ENCODE data around the gene STYXL1.
"Not testable (repeated sequence)": the region's sequence is repeated elsewhere in the genome, so short reads cannot be mapped to it uniquely, and the experiment has no call there.

The STYXL1 gene

GRCh38 chr7:76029682-76030081 lies 18.1 kb downstream of the STYXL1 start:
- DNase-seq (ENCODE audit: low read depth), result not testable (repeated sequence)

- DNase-seq (ENCODE audit: low read depth), result no peak
These were observed 24.8 kb downstream of the STYXL1 start for GRCh38 chr7:76023002-76023401.

DNA sequence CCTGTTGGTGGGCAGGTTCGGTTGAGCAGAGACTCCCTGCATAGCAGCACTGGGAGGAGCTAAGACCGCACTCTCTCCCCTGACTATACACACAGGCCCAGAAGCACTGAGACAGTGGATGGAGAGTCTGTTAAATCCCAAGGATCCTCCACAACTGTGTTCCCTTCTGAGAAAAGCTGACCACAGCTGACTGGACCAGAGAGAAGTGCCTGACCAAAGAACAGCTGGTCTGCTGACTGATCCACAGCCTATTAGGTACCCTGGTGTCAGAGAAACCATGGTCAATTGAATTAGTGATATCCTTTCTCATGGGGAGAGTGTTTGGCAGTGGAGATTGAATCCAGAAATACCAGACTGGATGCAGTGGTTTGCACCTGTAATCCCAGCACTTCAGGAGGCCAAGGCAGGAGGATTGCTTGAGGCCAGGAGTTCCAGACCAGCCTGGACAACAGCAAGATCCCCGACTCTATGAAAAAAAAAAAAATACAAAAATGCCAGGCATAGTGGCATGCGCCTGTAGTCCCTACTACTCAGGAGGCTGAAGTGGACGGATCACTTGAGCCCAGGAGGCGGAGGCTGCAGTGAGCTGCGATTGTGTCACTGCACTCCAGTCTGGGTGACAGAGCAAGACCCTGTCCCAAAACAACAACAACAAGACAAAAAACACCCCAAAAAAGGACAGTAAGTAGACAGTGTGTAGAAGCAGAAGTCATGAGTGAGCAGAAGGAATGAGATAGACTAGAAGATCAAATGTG lies 25.6 kb downstream of the STYXL1 start:
- DNase-seq (ENCODE audit: low read depth), result no peak

DNA sequence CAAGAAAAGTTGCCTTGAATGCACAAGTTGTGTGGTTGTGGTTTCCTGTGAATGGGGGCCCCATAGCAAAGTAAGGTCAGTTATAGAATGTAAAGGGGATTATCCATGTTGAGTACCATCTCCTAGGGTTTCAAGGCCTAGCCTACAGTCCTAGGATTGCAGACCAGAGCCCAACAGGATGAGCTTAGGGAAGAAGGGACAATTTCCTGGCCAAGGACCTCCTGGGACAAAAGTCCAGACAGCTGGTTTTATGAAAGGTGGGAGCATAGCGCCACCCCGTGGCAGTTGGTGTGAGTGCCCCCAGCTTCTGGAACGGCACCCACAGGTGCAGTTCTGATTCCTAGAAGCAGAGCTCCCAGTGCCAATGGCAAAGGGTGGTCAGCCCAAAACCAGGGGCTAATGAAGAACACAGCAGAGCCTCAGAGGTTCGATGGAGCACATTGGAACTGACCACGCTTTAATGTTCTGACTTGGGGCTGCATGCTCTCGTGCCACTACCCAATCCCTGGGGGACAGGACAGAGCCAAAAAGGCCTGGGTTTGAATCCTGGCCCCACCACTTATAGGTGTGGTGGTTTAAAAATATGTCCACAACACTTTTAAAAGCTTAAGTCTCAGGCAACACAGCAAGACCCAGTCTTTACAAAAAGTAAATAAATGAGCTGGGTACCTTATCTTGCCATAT lies 27.6 kb downstream of the STYXL1 start:
- peak; percentile 46 for DNase-seq (ENCODE audit: low read depth)

GRCh38 chr7:76018520-76018919 lies 29.3 kb downstream of the STYXL1 start:
- not testable (repeated sequence) for DNase-seq (ENCODE audit: low read depth)

- DNase-seq (ENCODE audit: low read depth), result no peak
These were observed 31.4 kb downstream of the STYXL1 start for GRCh38 chr7:76016191-76016947.

- DNase-seq (ENCODE audit: low read depth), result peak; percentile 91
These were observed 36.3 kb downstream of the STYXL1 start for GRCh38 chr7:76011442-76011861.

GRCh38 chr7:76009672-76010600 lies 37.9 kb downstream of the STYXL1 start:
- DNase-seq (ENCODE audit: low read depth), result no peak

GRCh38 chr7:76008156-76008687 lies 39.6 kb downstream of the STYXL1 start:
- DNase-seq (ENCODE audit: low read depth), result no peak

DNA sequence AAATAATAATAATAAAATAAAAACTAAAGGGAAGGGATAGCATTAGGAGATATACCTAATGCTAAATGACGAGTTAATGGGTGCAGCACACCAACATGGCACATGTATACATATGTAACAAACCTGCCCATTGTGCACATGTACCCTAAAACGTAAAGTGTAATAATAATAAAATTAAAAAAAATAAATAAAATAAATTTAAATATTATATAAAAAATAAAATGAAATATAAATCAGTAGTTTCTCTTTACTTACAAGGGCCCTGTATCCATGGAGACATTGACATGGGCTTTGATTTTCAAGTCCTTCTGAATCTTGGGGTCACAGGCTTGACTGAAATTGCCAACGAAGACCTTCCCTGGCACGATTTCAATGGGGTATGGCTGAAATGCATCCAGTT lies 42.8 kb downstream of the STYXL1 start:
- not testable (repeated sequence) for DNase-seq (ENCODE audit: low read depth)

GRCh38 chr7:76003351-76003750 lies 44.4 kb downstream of the STYXL1 start:
- no peak for DNase-seq (ENCODE audit: low read depth)

- DNase-seq (ENCODE audit: low read depth), result no peak
These were observed 45.0 kb downstream of the STYXL1 start for GRCh38 chr7:76002822-76003221.

DNA sequence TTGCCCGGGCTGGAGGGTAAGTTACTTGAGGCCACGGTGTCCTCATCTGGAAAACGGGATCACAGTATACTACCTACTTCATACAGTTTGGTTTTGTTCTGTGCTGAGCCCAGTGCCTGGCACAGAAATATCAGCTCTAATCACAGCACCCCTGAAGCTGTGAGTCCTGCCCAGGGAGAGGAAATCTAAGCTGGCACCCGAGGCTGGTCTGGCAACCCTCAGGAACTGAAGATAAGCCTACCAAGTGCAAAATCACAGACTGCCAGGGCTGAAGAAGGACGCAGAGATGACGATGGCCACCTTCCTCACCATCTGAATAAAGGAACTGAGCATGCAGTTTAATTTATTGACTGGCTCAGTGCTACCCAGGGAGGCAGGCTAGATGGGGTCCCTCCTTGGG lies 45.7 kb downstream of the STYXL1 start:
- no peak for DNase-seq (ENCODE audit: low read depth)

DNA sequence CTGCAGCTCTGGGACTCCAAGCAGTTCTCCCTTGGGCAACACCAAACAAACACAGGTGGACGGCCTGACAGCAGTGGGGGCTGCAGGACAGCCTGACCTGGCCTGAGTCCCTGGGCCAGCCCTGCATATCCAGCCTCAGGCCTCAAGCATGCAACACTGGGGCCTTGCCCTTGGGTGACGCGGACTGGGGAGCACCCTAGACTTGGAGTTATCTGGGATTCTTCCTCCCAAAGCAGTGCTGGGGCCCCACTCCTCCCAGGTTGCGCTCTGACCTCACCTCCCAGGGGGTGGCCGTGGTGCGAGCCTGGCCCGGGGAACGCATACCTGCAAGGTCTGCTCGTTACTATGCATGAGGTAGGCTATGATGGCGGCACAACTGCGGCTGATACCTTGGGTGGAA lies 47.2 kb downstream of the STYXL1 start:
- no peak for DNase-seq (ENCODE audit: low read depth)

- DNase-seq (ENCODE audit: low read depth), result no peak
These were observed 49.8 kb downstream of the STYXL1 start for GRCh38 chr7:75998038-75998437.

DNA sequence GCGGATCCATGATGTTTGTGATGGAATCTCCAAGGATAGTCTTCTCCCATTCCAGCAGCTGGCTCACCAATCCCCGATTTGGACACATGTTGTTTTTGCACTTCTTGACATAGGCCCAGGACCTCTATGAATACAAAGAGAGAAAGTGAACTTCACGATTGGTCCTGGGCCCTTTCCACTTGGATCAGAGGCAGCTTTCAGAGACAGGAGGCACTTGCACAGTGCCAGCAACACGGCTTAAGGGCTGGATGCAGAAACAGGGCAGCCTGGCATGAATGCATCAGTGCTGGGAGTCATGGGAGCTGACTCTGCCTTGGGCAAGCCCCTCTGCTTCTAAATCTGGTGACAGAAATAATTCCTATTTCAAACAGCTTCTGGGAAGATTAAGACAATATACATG lies 51.3 kb downstream of the STYXL1 start:
- no peak for DNase-seq (ENCODE audit: low read depth)

GRCh38 chr7:75995996-75996395 lies 51.8 kb downstream of the STYXL1 start:
- DNase-seq (ENCODE audit: low read depth), result no peak

- no peak for DNase-seq (ENCODE audit: low read depth)
These were observed 52.7 kb downstream of the STYXL1 start for GRCh38 chr7:75995052-75995471.

DNA sequence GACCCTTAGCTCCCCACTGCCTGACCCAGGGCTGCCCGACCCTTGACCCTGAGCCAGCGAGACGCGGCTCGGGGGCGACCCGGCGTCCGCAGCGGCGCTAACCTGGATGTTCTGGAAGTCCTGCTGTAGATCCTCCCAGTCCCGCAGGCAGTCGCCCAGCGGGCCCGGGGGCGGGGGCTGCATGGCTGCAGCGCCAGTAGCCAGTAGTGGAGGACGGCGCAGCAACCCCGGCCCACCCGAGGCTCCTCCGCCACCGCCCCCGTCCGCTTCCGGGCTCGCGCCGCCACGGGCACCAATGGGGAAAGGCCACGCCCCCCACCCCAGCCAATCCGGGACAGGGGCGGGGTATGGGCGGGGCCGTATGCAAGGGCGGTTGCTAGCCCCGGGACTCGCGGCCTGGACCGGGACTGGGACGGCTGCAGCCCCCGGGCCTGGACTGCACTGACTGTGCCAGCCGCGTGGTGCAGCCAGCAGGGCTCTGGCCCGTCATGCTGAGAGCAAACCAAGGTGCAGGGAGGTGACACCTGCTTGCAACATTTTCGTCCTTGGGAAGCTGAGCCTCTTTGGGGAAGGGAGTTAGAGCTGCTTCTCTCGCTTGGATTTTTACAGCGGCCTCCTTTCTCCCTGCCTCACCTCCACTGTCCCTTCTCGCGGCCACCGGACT lies 53.3 kb downstream of the STYXL1 start, which contains the start of gene TMEM120A:
Gene TMEM120A (minus strand): TSS at position 208 of the 664 bp plus-strand sequence. CDS start 25 bp downstream, at position 183.
- peak; percentile 94 for DNase-seq (ENCODE audit: low read depth)

GRCh38 chr7:75993689-75994387 lies 54.0 kb downstream of the STYXL1 start:
- peak; percentile 84 for DNase-seq (ENCODE audit: low read depth)
